Measurements from ENCODE around the gene TUBD1.
A peak's percentile ranks its signal among the peaks of the same experiment; 100 is the strongest.

Gene TUBD1

GRCh38 chr17:59815965-59816364 lies 76.8 kb downstream of the TUBD1 start:
- no peak overlapping the region for H3K4me3 ChIP-seq (ENCODE audit: control insufficient read depth, low read depth, low read length)
- DNase-seq (ENCODE audit: low read depth), result peak; percentile 66
- TF ChIP-seq CTCF (conservative IDR thresholded peaks at IDR 0.05; ENCODE audit: control insufficient read depth, insufficient read depth, low read depth, low read length), result no peak

- TF ChIP-seq CTCF (conservative IDR thresholded peaks at IDR 0.05; ENCODE audit: control insufficient read depth, insufficient read depth, low read depth, low read length), result no peak
- DNase-seq (ENCODE audit: low read depth), result no peak
- no peak overlapping the region for H3K4me3 ChIP-seq (ENCODE audit: control insufficient read depth, low read depth, low read length)
Measured at GRCh38 chr17:59814685-59815084, 78.1 kb downstream of the TUBD1 start.

GRCh38 chr17:59814276-59814675 lies 78.5 kb downstream of the TUBD1 start:
- H3K4me3 ChIP-seq (ENCODE audit: control insufficient read depth, low read depth, low read length), result no peak overlapping the region
- DNase-seq (ENCODE audit: low read depth), result no peak
- TF ChIP-seq CTCF (conservative IDR thresholded peaks at IDR 0.05; ENCODE audit: control insufficient read depth, insufficient read depth, low read depth, low read length), result no peak

GRCh38 chr17:59812139-59812538 lies 80.6 kb downstream of the TUBD1 start:
- no peak for TF ChIP-seq CTCF (conservative IDR thresholded peaks at IDR 0.05; ENCODE audit: control insufficient read depth, insufficient read depth, low read depth, low read length)

GRCh38 chr17:59811209-59811608 lies 81.5 kb downstream of the TUBD1 start:
- H3K4me3 ChIP-seq (ENCODE audit: control insufficient read depth, low read depth, low read length), result no peak overlapping the region
- TF ChIP-seq CTCF (conservative IDR thresholded peaks at IDR 0.05; ENCODE audit: control insufficient read depth, insufficient read depth, low read depth, low read length), result no peak
- DNase-seq (ENCODE audit: low read depth), result no peak

More at GRCh38 chr17:59812139-59812538, 80.6 kb downstream of the TUBD1 start:
- DNase-seq (ENCODE audit: low read depth), result no peak
- H3K4me3 ChIP-seq (ENCODE audit: control insufficient read depth, low read depth, low read length), result no peak overlapping the region

- TF ChIP-seq CTCF (conservative IDR thresholded peaks at IDR 0.05; ENCODE audit: control insufficient read depth, insufficient read depth, low read depth, low read length), result no peak
- no peak for DNase-seq (ENCODE audit: low read depth)
- no peak overlapping the region for H3K4me3 ChIP-seq (ENCODE audit: control insufficient read depth, low read depth, low read length)
Measured at GRCh38 chr17:59810894-59811153, 81.9 kb downstream of the TUBD1 start.
